ENCODE measurements around the gene INHBB.

- no peak for TF ChIP-seq CTCF (IDR thresholded peaks at IDR 0.05)
- TF ChIP-seq POLR2AphosphoS5 (IDR thresholded peaks at IDR 0.05), result no peak
- no peak for TF ChIP-seq POLR2A (IDR thresholded peaks at IDR 0.05)
These were observed 29.5 kb downstream of the INHBB start for GRCh38 chr2:120375251-120376020.

All from prostate gland (tissue), 2 donors.